Measurements from ENCODE around the gene SCMH1.

GRCh38 chr1:40977716-40978115 lies 264.4 kb downstream of the SCMH1 start:
- no peak for TF ChIP-seq GATA2 (IDR thresholded peaks at IDR 0.05; ENCODE audit: low read depth, low read length)
- no peak for TF ChIP-seq GATA3 (IDR thresholded peaks at IDR 0.05; ENCODE audit: low read depth, low read length)

Measured in SH-SY5Y (cell line).